Vagina (tissue), 2 donors: ENCODE measurements around the gene IGHMBP2.

Source experiments
- POLR2A ChIP-seq, 2 donors: fragments of 450-650 bp; IDR thresholded peaks; one replicate each; pipeline ENCODE4 v1.6.1; 2017; ENCODE audit warnings: antibody characterized with exemption in 2 of 2, mild to moderate bottlenecking in 2 of 2, moderate library complexity in 2 of 2
- POLR2AphosphoS5 ChIP-seq, 2 donors: sonication (generic); formaldehyde crosslinking; IDR thresholded peaks; one replicate each; pipeline ENCODE4 v1.9.0; 2017; ENCODE audit warnings: antibody characterized with exemption in 2 of 2, mild to moderate bottlenecking in 2 of 2, low read depth in 1 of 2; ENCODE audit not compliant: insufficient read depth in 1 of 2
- TF ChIP-seq, protein P1 (sequence below), 3 experiments: fragments of 450-650 bp in 2 of 3; fragments of 200-600 bp in 1 of 3; sonication (generic) in 1 of 3; IDR thresholded peaks; one replicate each; pipeline ENCODE4 v1.5.1; 2017 to 2019; ENCODE audit warnings: antibody characterized with exemption in 3 of 3, mild to moderate bottlenecking in 2 of 3, moderate library complexity in 2 of 3

DNA sequence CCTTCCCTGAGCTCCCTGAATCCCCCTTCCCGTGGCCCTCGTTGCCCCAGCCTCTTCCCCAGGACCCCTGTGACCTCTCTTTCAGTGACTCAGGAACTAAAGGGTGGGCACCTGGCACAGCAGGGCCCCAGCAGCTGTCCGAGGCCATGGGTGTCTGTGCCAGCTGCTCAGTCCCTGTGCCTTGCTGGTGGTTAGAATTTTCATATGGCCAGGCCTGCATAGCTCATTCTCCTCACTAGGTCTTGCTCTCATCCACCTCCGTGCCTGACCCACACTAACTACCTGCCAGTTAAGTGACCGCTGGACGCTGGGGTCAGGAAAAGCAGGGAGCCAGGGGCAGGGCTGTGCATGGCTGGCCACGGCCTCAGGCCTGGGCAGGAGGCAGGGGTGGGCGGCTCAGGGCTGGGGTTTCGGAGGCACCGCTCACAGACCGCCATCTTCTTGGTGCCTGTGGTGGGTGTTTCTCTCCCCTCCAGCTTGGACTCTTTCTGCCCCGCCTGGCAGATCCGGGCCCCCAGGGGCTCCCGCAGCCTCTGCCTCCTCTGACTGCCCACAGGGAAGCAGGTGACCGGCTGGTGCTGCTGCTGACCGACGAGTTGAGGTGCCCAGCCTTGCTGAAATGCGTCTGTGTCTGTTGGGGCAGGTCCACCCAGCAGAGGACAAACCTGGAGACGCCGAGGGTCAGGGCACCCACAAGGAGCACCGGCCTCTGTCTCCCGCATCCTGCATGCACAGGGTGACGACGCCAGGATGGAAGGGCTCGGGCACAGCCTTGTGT is 56.8 kb downstream of the IGHMBP2 start:
- TF ChIP-seq, protein P1, sequence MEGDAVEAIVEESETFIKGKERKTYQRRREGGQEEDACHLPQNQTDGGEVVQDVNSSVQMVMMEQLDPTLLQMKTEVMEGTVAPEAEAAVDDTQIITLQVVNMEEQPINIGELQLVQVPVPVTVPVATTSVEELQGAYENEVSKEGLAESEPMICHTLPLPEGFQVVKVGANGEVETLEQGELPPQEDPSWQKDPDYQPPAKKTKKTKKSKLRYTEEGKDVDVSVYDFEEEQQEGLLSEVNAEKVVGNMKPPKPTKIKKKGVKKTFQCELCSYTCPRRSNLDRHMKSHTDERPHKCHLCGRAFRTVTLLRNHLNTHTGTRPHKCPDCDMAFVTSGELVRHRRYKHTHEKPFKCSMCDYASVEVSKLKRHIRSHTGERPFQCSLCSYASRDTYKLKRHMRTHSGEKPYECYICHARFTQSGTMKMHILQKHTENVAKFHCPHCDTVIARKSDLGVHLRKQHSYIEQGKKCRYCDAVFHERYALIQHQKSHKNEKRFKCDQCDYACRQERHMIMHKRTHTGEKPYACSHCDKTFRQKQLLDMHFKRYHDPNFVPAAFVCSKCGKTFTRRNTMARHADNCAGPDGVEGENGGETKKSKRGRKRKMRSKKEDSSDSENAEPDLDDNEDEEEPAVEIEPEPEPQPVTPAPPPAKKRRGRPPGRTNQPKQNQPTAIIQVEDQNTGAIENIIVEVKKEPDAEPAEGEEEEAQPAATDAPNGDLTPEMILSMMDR (IDR thresholded peaks at IDR 0.05): no peak
- TF ChIP-seq POLR2A (IDR thresholded peaks at IDR 0.05) (no peak), POLR2AphosphoS5 (IDR thresholded peaks at IDR 0.05; ENCODE audit: insufficient read depth in 1 of 2, low read depth in 1 of 2) (no peak)
